ENCODE results near the gene TMCC1. TPM values are rescaled to one million over a fixed set of nuclear protein-coding genes. Genes with fewer than 3 reads are reported as not detected.

The TMCC1 gene
- total and polyA plus RNA-seq, 2 donors (not counting 3 experiments of a cell fraction or from before 2014, with no cell fraction given): 17.4 to 38.4 TPM

- Histone ChIP-seq H3K27ac (ENCODE audit: insufficient read depth, low read depth, low read length) (no peak overlapping the region), H3K4me3 (replicated peaks in 1 of 3; ENCODE audit: insufficient read depth in 1 of 3, low read depth in 1 of 3, low read length in 3 of 3) (no peak overlapping the region), H3K9me1 (replicated peaks; ENCODE audit: control insufficient read depth, extremely low read depth, insufficient read depth, low read length) (no peaks in the 10 kb centered on the region), H3K4me2 (ENCODE audit: insufficient read depth, low read length) (no peak overlapping the region), H4K20me1 (replicated peaks; ENCODE audit: control insufficient read depth, extremely low read depth, insufficient read depth, low read length) (no peaks in the 10 kb centered on the region), H3K79me2 (ENCODE audit: control insufficient read depth, insufficient read depth, low read length) (no peaks in the 10 kb centered on the region), H3K9ac (replicated peaks; ENCODE audit: extremely low read depth, insufficient read depth, low read length) (no peak overlapping the region), H3K4me1 (ENCODE audit: control insufficient read depth, extremely low read depth, insufficient read depth, low read length) (peaks cover 44% of the 10 kb centered on the region), H3K27me3 (ENCODE audit: control insufficient read depth in 2 of 2, insufficient read depth in 2 of 2, low read length in 2 of 2) (no peaks in the 10 kb centered on the region), H2AFZ (ENCODE audit: low read depth, low read length) (no peak overlapping the region), H3K9me3 (replicated peaks; ENCODE audit: control insufficient read depth, insufficient read depth, low read length) (no peaks in the 10 kb centered on the region), H3K36me3 (ENCODE audit: control insufficient read depth in 2 of 2, extremely low read depth in 1 of 2, insufficient read depth in 2 of 2, low read length in 2 of 2) (no peaks in the 10 kb centered on the region)
- CTCF ChIA-PET: interaction anchor here (0.9 to 2.4 kb wide), 5 partner anchors 9 to 230 kb away, joined by 3 to 11 read pairs (median 5); no protein-coding TSS in a partner anchor
- intact Hi-C loops (cut with micrococcal nuclease): no loop called here
- FAIRE-seq (no peak), DNase-seq (ENCODE audit: low read depth, low spot score) (no peak)
- dilution Hi-C loops (cut with MboI; ENCODE audit: extremely low pct_ligation_motif_present, low sequenced_read_pairs): no loop called here
- TF ChIP-seq POLR2A (IDR thresholded peaks at IDR 0.05; ENCODE audit: low read depth, low read length) (no peak), MAX (IDR thresholded peaks at IDR 0.05; ENCODE audit: insufficient read depth, insufficient read length) (no peak), GATA2 (IDR thresholded peaks at IDR 0.05; ENCODE audit: insufficient read depth, insufficient read length, low read depth, low read length) (no peak), EZH2 (IDR thresholded peaks at IDR 0.05; ENCODE audit: borderline replicate concordance, low read depth, low read length, severe bottlenecking) (no peak), MYC (IDR thresholded peaks at IDR 0.05; ENCODE audit: low read depth, low read length) (no peak), FOS (IDR thresholded peaks at IDR 0.05; ENCODE audit: borderline replicate concordance, insufficient read depth, low read length) (no peak), POLR2AphosphoS5 (IDR thresholded peaks at IDR 0.05; ENCODE audit: insufficient read depth, low read depth, low read length) (no peak), CTCF (IDR thresholded peaks at IDR 0.05; ENCODE audit: extremely low read depth in 1 of 2, insufficient read depth in 1 of 2, low read depth in 1 of 2, low read length in 2 of 2) (no peak), JUN (IDR thresholded peaks at IDR 0.05; ENCODE audit: borderline replicate concordance, insufficient read depth, insufficient read length, low read depth) (no peak)
- BruUV-seq (replicated peaks): no TSS peak
- POLR2A ChIA-PET: no interaction called here
Observed at GRCh38 chr3:129613367-129613740, 280.2 kb downstream of the TMCC1 start.
